Activated effector memory CD4-positive, alpha-beta T cell treated with anti-CD3 and anti-CD28 coated beads, Interleukin-2, amount 50 U/mL, for 16 hours (primary cell): ENCODE data around the gene FAM25A.
"Not testable (repeated sequence)": the region's sequence is repeated elsewhere in the genome, so short reads cannot be mapped to it uniquely, and the experiment has no call there.

Source experiments
- DNase-seq: peaks from one replicate; pipeline ENCODE4 v3.0.0-alpha.2; 2020

FAM25A gene

GRCh38 chr10:87020056-87020455, at the start of gene FAM25A:
Gene FAM25A, plus strand, starts transcription at chr10:87020294. Its CDS starts 31 bp downstream, at chr10:87020325.
- DNase-seq: not testable (repeated sequence)

GRCh38 chr10:86970982-86971231, 49.2 kb upstream of the FAM25A start:
- no peak for DNase-seq

- DNase-seq: peak; percentile 96
Measured at GRCh38 chr10:86971232-86971991, 48.7 kb upstream of the FAM25A start.

GRCh38 chr10:86972613-86973380, 47.3 kb upstream of the FAM25A start:
- no peak for DNase-seq

- DNase-seq: no peak
Measured at GRCh38 chr10:86974484-86974883, 45.6 kb upstream of the FAM25A start.

GRCh38 chr10:86976362-86977056, 43.6 kb upstream of the FAM25A start:
- DNase-seq: no peak

GRCh38 chr10:86978457-86978856, 41.6 kb upstream of the FAM25A start:
- DNase-seq: not testable (repeated sequence)

GRCh38 chr10:86979296-86979818, 40.7 kb upstream of the FAM25A start:
- no peak for DNase-seq

GRCh38 chr10:86979977-86980448, 40.1 kb upstream of the FAM25A start:
- no peak for DNase-seq

GRCh38 chr10:86981020-86981419, 39.1 kb upstream of the FAM25A start:
- DNase-seq: not testable (repeated sequence)

GRCh38 chr10:86981716-86982115, 38.4 kb upstream of the FAM25A start:
- DNase-seq: no peak

- not testable (repeated sequence) for DNase-seq
Measured at GRCh38 chr10:86984498-86984897, 35.6 kb upstream of the FAM25A start.

- DNase-seq: no peak
Measured at GRCh38 chr10:86988520-86988919, 31.6 kb upstream of the FAM25A start.

GRCh38 chr10:86991362-86991761, 28.7 kb upstream of the FAM25A start:
- DNase-seq: not testable (repeated sequence)

- no peak for DNase-seq
Measured at GRCh38 chr10:86992456-86992855, 27.6 kb upstream of the FAM25A start.

- no peak for DNase-seq
Measured at GRCh38 chr10:86992929-86993328, 27.2 kb upstream of the FAM25A start.

GRCh38 chr10:86999802-87000403, 20.2 kb upstream of the FAM25A start:
- DNase-seq: not testable (repeated sequence)

- DNase-seq: no peak
Measured at GRCh38 chr10:87000491-87000890, 19.6 kb upstream of the FAM25A start.

GRCh38 chr10:87007124-87007523, 13.0 kb upstream of the FAM25A start:
- not testable (repeated sequence) for DNase-seq

GRCh38 chr10:87007674-87008073, 12.4 kb upstream of the FAM25A start:
- DNase-seq: not testable (repeated sequence)

GRCh38 chr10:87008303-87008702, 11.8 kb upstream of the FAM25A start:
- DNase-seq: not testable (repeated sequence)

GRCh38 chr10:87009134-87009696, 10.9 kb upstream of the FAM25A start:
- not testable (repeated sequence) for DNase-seq

GRCh38 chr10:87013528-87013927, 6.6 kb upstream of the FAM25A start:
- not testable (repeated sequence) for DNase-seq
